NCI-H128 (cell line): Measurements from ENCODE around the gene PHF12.

Experiments
- DNase-seq: peaks from one replicate; lab custom pipeline; 2025; ENCODE audit not compliant: unreplicated experiment; lab: John Stamatoyannopoulos, UW

PHF12 gene

DNA sequence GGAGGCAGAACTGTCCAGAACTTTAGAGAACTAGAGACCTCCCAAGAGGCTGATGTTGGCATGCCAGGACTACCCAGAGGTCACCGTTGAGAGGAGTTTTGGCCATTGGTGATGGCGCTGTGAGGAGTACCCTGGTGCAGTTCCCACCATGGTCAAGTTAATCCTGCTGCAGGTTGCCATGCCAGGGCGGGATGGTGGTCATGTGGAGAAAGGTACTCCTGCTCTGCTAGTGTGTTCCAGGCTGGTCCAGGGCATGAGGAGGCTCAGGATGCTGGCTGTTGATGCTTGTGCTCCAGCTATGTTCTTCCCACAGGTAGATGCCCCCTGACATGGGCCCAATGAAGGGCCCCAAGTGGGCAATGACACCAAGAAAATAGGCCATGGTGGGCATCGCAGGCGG lies 4.1 kb upstream of the PHF12 start:
- DNase-seq, result no peak

DNA sequence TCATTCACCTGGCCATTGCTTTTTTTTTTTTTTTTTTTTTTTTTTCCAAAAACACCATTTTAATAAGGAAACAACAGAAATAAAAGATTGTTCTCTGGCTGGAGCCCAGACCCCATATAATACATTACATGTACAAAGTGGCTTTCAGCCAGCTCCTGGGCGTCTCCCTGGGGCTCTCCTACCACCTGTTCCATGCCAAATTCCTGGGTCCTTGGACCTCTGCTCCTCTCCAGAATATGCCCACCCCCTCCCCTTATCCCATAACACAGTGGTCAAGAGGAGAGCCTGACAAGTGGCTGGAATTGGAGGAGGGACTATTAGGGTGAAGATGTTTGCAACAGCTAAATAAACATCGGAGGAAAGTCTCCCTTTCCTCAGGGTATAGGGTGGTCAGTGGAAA lies 3.6 kb upstream of the PHF12 start:
- no peak for DNase-seq

DNA sequence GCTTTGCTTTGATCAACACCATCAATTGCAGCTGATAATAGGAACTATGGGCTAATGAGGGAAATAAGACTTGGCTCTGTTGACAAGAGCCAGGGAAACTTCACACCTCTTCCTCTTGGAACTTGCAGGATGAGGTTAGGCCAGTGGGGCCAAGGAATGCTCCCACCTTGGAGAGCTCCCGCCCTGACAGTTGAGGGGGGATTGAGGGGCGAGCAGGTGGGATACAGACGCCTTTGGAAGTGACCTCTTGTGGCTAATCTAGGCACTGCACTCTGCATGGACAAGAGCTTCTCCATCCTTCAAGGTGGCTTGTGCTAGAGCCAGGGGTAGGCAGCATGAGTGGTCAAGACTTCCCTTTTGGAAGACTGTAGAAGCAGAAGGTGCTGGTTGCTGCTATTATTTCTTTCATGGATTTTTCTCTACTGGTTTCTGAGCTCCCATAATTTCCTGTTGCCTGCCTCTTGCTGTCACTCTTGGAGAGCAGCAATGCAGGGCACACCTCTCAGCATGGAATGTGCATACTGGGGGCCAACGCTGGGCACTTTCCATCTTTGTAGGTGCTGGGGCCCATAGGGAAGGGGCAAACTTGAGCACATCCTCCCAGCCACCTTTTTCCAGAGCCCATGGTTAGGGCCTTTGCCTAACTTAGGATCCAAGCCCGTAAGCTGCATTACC lies 2.3 kb upstream of the PHF12 start:
- no peak for DNase-seq

DNA sequence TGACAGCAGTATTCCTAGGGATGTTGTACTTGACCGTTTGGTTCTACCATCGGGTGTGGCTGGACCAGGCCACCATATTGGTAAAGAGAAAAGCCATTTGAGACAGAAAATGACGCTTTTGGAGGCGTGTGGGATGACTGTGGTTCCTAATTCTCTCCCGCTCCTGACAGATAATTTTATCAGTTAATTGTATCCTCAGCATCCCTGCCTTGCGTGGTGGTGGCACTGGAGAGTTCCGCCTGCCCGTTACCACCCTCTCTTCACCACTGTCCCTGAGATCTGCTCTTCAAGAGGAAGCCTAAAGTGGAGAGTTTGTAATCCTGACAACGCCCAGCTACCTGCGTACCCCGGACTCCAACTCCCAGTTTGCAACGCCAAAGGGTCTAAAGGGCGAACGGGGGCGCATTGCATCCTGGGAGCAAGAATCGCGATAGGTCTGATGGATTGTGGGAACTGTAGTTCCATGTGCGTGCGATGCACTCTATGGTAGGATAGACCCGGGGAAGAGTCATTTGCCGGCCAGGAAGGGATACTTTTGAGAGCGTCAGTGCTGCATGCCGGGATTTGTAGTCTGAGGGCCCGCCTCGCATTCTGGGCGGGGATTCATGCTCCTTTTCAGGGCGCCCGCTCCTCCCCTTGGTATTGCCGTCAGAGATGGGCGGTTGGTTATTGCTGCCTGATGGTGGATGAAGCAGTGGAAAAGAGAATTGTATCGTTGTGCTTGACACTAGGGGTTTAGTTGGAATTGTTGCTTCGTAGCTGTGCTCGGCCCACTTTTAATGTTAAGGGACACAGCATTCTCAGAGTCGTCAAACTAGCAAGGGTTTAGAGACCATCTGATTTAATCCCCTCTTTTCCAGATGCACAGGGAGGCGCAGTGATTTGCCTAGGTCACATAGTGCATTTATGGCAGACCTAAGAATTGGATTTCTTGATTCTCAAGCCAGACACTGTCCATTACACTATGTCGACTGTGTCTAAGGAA lies 965 bp upstream of the PHF12 start:
- peak; percentile 95 for DNase-seq

- DNase-seq, result no peak
Observed at GRCh38 chr17:28950752-28951427, 428 bp downstream of the PHF12 start.

DNA sequence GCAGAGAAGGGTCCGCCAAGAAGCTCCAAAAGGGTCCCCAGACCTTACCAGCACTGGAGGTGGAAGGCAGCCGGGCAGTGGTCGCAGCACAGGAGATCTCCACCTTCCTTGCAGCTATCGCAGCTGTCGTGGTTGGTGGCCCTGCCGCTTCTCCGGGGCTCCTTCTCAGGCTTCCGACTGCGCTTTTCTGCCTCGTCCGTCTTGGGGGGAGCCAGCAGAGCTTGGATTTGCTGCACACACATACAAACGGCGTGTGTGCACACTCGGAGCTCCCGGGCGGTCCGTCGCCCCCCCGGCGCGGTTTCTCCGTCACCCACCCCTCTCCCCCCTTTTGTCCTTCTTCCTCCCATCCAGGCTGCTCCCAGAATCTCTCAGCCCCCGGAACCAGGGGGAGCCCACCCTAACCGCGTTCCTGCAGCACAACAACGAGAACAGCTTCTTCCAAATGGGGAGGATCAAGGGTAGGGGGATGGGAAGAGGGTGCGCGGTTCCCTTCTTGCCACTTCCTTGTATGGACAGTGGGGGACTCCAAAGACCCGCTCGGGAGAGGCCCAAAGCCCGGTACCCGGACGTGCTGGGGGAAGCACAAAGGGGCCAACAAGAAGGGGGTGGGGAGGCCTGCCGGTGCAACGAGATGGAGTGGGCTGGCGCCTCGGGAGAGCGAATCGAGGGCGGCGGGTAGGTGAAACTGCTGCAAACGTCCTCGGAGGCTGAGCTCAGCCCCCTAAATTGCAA lies 1.1 kb downstream of the PHF12 start:
- DNase-seq, result no peak

GRCh38 chr17:28949185-28950016 lies 1.9 kb downstream of the PHF12 start:
- DNase-seq, result peak; percentile 20

GRCh38 chr17:28948873-28949184 lies 2.5 kb downstream of the PHF12 start:
- no peak for DNase-seq

- no peak for DNase-seq
Observed at GRCh38 chr17:28948342-28948741, 3.0 kb downstream of the PHF12 start.

DNA sequence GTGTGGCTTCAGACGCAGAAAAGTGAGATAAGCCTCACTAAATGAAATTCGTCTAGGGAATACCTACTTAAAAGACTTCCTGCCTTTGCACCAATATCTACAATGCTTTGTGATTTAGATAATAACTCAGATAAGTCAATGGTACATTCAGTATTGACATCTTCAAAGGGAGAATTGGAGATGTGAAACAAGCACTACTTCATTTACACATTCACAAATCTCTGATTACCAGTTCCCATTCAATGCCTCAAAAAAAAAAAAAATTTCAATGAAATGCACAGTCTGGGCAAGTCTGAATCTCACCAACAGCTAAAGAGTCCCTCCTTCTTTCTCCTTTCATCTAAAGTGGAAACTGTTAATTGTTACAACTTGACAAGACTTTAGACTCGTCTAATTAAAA lies 3.7 kb downstream of the PHF12 start:
- no peak for DNase-seq

DNA sequence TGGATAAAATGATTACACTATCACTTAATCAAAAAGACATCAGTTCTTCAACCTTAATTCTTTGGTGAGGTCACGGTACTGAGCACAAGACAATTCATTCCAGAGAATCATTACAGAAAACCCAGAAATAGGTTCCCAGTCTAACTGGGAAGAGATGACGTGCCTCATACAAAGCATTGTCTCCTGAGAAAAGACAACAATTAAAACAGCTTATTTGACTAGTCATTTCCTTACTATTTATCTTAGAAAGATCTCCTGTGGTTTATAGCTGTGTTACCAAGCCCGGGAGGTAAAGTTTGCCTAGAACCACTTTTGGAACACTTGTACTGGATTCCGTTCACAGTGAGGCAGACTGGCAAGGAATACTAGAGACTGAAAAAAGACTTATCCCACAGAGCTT lies 5.1 kb downstream of the PHF12 start:
- DNase-seq, result no peak

DNA sequence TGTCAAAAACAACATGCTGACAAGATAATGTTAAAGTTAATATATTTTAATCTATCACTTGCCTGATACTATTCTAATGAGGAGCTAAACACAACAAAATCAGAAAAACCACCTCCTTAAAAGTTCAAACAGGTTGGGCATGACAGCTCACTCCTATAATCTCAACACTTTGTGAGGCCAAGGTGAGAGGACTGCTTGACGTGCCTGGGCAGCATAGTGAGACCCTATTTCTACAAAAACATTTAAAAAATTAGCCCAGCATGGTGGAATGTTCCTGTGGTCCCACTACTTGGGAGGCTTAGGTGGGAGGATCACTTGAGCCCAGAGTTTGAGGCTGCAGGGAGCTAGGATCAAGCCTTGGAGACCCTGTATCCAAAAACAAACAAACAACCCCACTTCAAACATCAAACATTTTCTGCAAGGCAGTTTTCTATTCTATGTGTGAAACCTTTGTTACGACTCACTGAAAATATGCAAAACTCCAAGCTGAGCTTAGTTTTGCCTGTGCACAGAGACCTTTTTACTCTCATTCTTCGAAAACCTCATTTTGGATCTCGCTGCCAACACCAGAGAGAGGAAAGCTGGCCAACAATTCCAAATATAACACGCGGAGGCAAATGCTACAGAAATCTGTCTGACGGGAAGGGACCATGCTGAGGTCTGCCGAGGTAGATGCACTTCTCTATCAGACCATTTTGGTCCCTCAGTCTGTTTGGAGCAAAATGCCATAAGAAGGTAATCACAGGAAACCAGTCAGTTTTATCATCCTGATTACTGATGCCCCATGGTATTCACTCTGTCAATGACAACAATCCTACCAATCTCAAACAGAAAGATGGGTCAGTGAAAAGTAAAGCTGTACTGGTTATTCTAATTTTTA lies 6.2 kb downstream of the PHF12 start:
- DNase-seq, result no peak

- DNase-seq, result no peak
Observed at GRCh38 chr17:28944343-28944742, 7.0 kb downstream of the PHF12 start.

DNA sequence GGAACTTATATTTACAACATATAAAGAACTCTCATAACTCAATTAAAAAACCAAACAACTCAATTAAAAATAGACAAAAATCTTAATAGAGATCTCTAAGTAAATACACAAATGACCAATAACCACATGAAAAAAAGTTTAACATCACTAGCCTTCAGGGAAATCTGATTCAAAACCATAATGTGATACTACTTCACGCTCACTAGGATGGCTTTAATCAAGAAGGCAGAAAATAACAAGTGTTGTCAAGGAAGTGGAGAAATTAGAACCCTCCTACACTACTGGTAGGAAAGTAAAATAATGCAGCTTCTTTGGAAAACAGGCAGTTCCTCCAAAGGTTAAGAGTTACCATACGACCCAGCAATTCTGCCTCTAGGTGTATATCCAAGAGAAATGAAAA lies 8.4 kb downstream of the PHF12 start:
- DNase-seq, result no peak

DNA sequence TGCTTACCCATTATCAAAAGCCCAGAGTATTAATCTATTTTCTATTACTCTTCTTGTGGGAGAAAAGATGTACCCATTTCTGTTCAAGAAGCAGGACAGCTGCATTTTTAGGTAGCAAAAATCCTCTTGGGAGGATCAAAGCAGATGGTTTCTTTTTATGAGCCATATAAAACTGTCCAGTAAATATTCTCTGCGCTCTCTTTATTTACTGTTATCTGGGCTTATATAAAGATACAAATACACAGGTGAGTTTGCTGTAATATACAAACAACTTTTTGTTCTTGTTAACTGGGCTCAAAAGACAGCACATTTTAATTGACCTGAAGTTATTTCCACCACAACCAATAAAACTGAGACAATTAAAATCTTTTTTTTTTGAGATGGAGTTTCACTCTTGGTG lies 10.1 kb downstream of the PHF12 start:
- DNase-seq, result no peak

GRCh38 chr17:28940675-28941074 lies 10.6 kb downstream of the PHF12 start:
- no peak for DNase-seq

DNA sequence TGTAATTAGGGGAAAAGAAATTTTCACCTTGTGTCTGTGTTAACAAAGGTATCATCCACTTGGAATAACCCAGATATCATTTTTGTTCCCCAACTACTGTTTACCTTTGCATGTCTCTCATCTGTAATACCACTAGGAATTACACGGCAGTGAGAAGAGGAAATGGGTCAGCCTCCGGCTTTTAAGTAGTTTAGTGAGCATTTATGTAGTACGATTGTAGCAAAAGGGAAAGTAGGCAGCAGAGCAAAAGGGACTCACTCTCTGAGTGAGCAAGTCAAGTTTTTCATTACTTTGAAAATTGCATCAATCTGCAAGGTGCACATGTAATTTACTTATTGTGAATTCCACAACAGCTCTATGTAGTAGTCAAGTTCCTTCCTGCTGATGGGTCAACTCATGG lies 11.2 kb downstream of the PHF12 start:
- DNase-seq, result no peak

GRCh38 chr17:28938552-28938951 lies 12.8 kb downstream of the PHF12 start:
- DNase-seq, result no peak

DNA sequence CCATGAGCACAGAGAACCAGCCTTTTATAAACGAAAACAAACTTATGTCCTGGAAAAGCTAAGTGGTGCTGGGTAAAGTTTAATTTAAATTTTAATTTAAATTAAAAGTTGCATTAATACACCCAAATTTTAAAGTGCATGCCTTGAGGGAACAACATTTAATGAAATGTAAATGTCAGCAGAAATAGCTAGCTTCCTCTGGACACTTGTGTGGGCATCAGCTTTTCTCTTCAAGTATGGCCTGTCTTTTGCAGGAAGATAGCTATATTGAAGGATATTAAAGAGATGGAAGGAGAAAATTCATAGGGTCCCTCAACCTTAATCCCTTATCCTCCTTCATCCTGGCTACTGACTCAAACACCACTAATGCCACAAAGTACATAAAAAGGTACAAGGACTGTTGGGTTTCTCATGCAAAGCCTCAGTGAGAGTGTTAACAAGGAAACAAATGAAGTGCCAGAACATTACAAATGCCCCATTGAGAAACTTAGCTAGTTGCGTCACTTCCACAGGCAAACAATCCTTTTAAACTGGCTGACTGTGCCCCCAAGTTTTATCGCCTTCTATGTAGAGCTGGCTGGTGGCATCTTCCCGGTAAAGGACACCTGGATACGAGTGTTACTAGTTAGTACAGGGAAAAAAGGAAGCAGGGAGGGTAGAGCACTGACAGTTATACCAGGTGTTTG lies 14.1 kb downstream of the PHF12 start:
- DNase-seq, result no peak
